ENCODE results near the gene RBM24.

Gene RBM24

DNA sequence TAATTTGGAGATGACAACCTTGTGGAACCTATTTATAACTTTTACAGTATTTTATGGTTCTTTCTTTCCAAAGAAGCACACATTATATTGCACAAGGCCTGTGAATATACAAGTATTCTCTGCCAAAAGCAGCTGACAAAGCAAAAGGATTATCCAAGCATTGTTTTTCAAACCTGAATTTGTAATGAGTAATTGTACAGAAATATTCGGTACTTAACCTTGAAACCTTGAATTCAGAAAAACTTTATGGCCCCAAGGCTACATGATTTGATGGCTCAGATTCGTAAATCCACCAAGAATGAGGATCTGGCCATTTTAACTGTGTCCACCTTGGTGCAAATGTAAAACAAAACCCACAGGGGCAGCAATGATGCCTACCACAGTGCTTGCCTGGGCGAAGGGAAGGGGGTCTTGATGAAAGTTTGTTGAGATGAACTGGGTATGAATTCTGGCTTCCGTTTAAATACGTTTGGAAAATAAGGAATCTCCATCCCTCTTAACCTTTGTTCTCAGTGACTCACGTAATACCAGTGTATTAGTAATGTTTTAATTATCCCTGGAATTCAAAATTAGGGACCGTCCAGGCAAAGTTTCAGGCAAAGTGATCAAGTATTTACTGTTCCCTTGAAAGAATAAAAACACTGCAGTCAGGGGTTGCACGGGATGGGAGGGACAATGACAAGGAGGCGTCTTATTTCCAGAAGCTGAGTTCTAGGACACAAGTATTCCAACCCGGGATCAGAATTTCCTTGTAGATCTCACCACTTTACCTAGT, 2.7 kb upstream of the RBM24 start:
- H3K9me3 Mint-ChIP-seq, result no peaks in the 10 kb centered on the region
- H3K4me3 Mint-ChIP-seq, result no peak overlapping the region
- H3K27me3 Mint-ChIP-seq, result peaks cover 72% of the 10 kb centered on the region
- peaks cover 13% of the 10 kb centered on the region for H3K4me1 Mint-ChIP-seq (ENCODE audit: low read depth)
- DNase-seq, result no peak
- no peaks in the 10 kb centered on the region for H3K36me3 Mint-ChIP-seq (ENCODE audit: low read depth)
- no peak overlapping the region for H3K27ac Mint-ChIP-seq

- peaks cover 72% of the 10 kb centered on the region for H3K27me3 Mint-ChIP-seq
- H3K4me3 Mint-ChIP-seq, result no peak overlapping the region
- no peak for DNase-seq
- no peak overlapping the region for H3K27ac Mint-ChIP-seq
- H3K9me3 Mint-ChIP-seq, result no peaks in the 10 kb centered on the region
- no peaks in the 10 kb centered on the region for H3K36me3 Mint-ChIP-seq (ENCODE audit: low read depth)
- peaks cover 13% of the 10 kb centered on the region for H3K4me1 Mint-ChIP-seq (ENCODE audit: low read depth)
These were observed 1.0 kb upstream of the RBM24 start for GRCh38 chr6:17280138-17280537.

- Mint-ChIP-seq H3K36me3 (ENCODE audit: low read depth) (no peaks in the 10 kb centered on the region), H3K9me3 (no peaks in the 10 kb centered on the region), H3K4me1 (ENCODE audit: low read depth) (peaks cover 13% of the 10 kb centered on the region), H3K27ac (no peak overlapping the region), H3K4me3 (peak overlapping the region; percentile 63), H3K27me3 (peaks cover 76% of the 10 kb centered on the region)
- DNase-seq, result peak; percentile 37
These were observed 540 bp upstream of the RBM24 start for GRCh38 chr6:17280552-17281090.

DNA sequence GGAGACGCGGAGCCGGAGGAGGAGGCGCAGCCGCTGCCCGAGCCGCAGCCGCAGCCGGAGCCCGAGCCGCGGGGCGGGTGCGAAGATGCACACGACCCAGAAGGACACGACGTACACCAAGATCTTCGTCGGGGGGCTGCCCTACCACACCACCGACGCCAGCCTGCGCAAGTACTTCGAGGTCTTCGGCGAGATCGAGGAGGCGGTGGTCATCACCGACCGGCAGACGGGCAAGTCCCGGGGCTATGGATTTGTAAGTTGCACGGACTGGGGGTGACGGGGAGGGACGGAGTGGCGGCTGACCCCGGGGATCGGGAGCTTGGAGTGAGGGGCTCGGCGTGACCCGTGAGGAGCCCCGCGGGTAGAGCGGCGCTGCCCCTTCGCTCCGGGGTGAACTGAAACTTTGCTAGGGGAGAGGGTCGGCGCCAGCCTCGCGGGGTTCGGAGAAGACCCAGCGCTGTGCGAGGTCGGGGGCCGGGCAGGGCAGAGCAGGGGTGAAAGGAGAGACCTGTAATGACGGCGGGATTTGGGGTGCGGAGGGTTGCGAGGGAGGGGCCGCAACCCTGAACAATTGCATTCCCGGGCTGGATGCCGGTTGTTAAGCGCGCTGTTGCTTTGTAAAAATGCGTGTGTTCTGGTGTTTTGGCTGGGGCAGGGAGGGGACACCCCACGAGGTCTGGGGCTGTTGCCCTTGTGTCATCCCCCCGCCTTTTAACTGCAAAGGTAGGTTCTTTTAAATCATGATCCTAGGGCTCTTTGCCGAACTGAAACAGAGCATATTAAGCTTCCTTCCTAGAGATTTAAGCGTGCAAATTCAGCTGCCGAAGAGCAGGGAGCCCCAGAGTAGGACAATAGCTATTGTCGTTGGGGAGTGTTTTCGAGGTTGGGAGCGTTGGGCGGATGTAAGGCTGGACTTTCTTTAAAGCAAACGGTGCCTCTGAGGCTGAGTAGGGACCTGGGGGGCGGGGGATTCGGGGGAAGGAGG, 628 bp downstream of the RBM24 start:
- DNase-seq, result peak; percentile 31
- H3K36me3 Mint-ChIP-seq (ENCODE audit: low read depth), result no peaks in the 10 kb centered on the region
- H3K4me3 Mint-ChIP-seq, result peak overlapping the region; percentile 67
- peak overlapping the region; percentile 18 for H3K27ac Mint-ChIP-seq
- peaks cover 13% of the 10 kb centered on the region for H3K4me1 Mint-ChIP-seq (ENCODE audit: low read depth)
- H3K27me3 Mint-ChIP-seq, result peaks cover 81% of the 10 kb centered on the region
- H3K9me3 Mint-ChIP-seq, result no peaks in the 10 kb centered on the region

GRCh38 chr6:17283074-17283473, 1.9 kb downstream of the RBM24 start:
- H3K4me3 Mint-ChIP-seq, result no peak overlapping the region
- no peak overlapping the region for H3K27ac Mint-ChIP-seq
- no peak for DNase-seq
- H3K36me3 Mint-ChIP-seq (ENCODE audit: low read depth), result no peaks in the 10 kb centered on the region
- peaks cover 13% of the 10 kb centered on the region for H3K4me1 Mint-ChIP-seq (ENCODE audit: low read depth)
- no peaks in the 10 kb centered on the region for H3K9me3 Mint-ChIP-seq
- H3K27me3 Mint-ChIP-seq, result peaks cover 78% of the 10 kb centered on the region

- Mint-ChIP-seq H3K4me3 (no peak overlapping the region), H3K36me3 (ENCODE audit: low read depth) (no peaks in the 10 kb centered on the region), H3K27ac (no peak overlapping the region), H3K27me3 (peaks cover 30% of the 10 kb centered on the region), H3K4me1 (ENCODE audit: low read depth) (no peaks in the 10 kb centered on the region), H3K9me3 (no peaks in the 10 kb centered on the region)
- no peak for DNase-seq
These were observed 8.5 kb downstream of the RBM24 start for GRCh38 chr6:17289630-17290061.

GRCh38 chr6:17291778-17292177, 10.6 kb downstream of the RBM24 start:
- H3K27ac Mint-ChIP-seq, result no peak overlapping the region
- no peaks in the 10 kb centered on the region for H3K4me1 Mint-ChIP-seq (ENCODE audit: low read depth)
- DNase-seq, result no peak
- H3K27me3 Mint-ChIP-seq, result peaks cover 20% of the 10 kb centered on the region
- no peaks in the 10 kb centered on the region for H3K9me3 Mint-ChIP-seq
- H3K36me3 Mint-ChIP-seq (ENCODE audit: low read depth), result no peaks in the 10 kb centered on the region
- no peak overlapping the region for H3K4me3 Mint-ChIP-seq

DNA sequence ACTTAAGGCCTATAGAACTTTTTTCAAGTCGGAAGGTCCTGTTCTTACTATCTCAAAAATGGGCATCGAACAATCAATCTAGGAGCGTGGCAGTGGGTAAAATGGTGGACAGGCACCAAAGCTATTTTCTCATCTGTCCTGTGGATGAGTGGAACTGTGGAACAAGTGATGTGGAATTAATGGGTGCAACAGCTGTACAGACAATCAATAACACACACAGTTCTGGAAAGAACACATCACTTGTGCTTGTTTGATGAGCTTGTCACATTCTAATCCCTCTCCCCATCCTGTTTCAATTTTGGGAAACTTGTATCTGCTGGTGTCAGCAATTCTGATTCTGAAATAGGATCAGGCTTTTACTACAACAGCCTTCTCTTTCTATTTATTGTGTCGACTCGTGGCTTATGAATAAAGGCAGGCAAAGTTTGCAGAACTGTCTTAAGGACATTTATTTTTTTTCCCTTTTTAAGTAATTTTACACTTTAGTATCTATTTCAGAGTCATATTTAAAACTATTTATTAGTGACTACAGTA, 11.5 kb downstream of the RBM24 start:
- Mint-ChIP-seq H3K27me3 (peaks cover 23% of the 10 kb centered on the region), H3K4me3 (no peak overlapping the region), H3K4me1 (ENCODE audit: low read depth) (no peaks in the 10 kb centered on the region), H3K9me3 (no peaks in the 10 kb centered on the region), H3K36me3 (ENCODE audit: low read depth) (no peaks in the 10 kb centered on the region), H3K27ac (no peak overlapping the region)
- no peak for DNase-seq

GRCh38 chr6:17293395-17293794, 12.2 kb downstream of the RBM24 start:
- DNase-seq, result no peak
- Mint-ChIP-seq H3K27ac (no peak overlapping the region), H3K9me3 (no peaks in the 10 kb centered on the region), H3K36me3 (ENCODE audit: low read depth) (no peaks in the 10 kb centered on the region), H3K4me3 (no peak overlapping the region), H3K27me3 (peaks cover 23% of the 10 kb centered on the region), H3K4me1 (ENCODE audit: low read depth) (no peaks in the 10 kb centered on the region)

DNA sequence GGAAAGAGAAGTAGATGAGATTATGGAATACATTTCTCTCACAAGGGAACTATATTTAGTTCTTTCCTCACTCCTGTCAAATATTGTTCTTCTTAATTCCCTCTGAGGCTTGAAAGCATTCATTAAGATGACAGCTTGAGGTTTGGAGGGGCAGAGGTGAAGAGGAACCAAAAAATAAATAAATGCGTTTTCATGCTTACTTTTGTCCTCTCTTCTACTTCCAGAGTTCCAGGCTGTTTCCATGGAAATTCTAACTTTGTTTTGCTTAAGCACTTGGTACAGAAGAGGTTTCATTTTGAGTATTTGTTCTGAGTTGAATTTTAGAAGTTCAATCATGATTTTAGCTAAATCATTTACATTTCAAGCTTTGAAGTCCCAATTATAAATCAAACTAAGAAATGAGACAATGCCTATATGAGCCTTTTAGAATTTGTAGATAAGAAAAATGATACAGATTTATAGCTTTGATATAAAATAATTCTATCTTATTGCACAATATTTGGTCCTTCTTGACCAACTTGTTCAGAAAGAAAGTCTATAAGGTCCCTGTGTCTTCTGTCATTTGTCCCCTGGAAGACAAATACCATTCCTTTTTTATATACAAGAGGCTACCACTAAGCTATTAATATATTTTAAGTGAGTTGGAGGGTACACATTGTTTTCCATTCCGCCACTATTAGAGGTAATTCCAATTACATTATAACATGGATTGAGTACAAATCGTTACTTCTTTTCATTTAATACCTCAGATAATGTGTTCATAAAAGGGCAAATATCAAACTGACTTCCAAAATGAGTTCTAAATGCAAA, 16.3 kb downstream of the RBM24 start:
- Mint-ChIP-seq H3K27ac (no peak overlapping the region), H3K9me3 (no peaks in the 10 kb centered on the region), H3K36me3 (ENCODE audit: low read depth) (no peaks in the 10 kb centered on the region), H3K27me3 (peaks cover 24% of the 10 kb centered on the region), H3K4me3 (no peak overlapping the region), H3K4me1 (ENCODE audit: low read depth) (no peaks in the 10 kb centered on the region)
- no peak for DNase-seq

- Mint-ChIP-seq H3K27me3 (peaks cover 27% of the 10 kb centered on the region), H3K27ac (no peak overlapping the region), H3K4me3 (no peak overlapping the region), H3K36me3 (ENCODE audit: low read depth) (no peaks in the 10 kb centered on the region), H3K9me3 (no peaks in the 10 kb centered on the region), H3K4me1 (ENCODE audit: low read depth) (no peaks in the 10 kb centered on the region)
- DNase-seq, result no peak
These were observed 17.1 kb downstream of the RBM24 start for GRCh38 chr6:17298257-17298656.

DNA sequence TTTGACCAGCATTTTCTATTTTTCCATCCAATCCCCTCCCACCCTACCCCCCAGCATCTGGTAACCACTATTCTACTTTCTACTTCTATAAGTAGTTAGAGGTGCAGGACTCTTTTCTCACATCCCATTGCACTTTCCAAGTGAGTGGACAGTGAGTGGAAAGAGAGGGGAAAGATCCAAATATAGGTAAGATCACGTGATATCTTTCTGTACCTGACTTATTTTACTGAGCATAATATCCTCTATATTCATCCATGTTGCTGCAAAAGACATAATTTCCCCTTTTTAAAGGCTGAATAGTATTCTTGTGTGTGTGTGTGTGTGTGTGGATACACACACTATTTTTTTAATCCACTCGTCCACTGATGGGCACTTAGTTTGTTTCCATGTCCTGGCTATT, 18.1 kb downstream of the RBM24 start:
- Mint-ChIP-seq H3K36me3 (ENCODE audit: low read depth) (no peaks in the 10 kb centered on the region), H3K4me3 (no peak overlapping the region), H3K9me3 (no peaks in the 10 kb centered on the region), H3K27me3 (peaks cover 27% of the 10 kb centered on the region), H3K27ac (no peak overlapping the region), H3K4me1 (ENCODE audit: low read depth) (no peaks in the 10 kb centered on the region)
- no peak for DNase-seq

GRCh38 chr6:17299750-17300149, 18.6 kb downstream of the RBM24 start:
- H3K4me3 Mint-ChIP-seq, result no peak overlapping the region
- peaks cover 27% of the 10 kb centered on the region for H3K27me3 Mint-ChIP-seq
- no peak for DNase-seq
- no peaks in the 10 kb centered on the region for H3K4me1 Mint-ChIP-seq (ENCODE audit: low read depth)
- no peaks in the 10 kb centered on the region for H3K9me3 Mint-ChIP-seq
- no peaks in the 10 kb centered on the region for H3K36me3 Mint-ChIP-seq (ENCODE audit: low read depth)
- no peak overlapping the region for H3K27ac Mint-ChIP-seq

DNA sequence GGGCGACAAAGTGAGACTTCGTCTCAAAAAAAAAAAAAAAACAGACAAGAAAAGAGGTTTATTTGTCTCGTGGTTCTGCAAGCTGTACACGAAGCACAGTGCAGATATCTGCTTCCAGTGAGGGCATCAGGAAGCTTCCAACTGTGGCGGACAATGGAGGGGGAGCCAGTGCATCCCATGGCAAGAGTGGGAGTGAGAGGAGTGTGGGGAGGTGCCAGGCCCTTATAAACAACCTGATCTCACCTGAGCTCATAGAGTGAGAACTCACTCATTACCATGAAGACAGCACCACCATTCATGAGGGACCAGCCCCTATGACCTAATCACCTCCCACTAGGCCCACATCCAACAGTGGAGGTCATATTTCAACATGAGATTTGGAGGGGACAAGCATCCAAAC, 19.5 kb downstream of the RBM24 start:
- no peak overlapping the region for H3K4me3 Mint-ChIP-seq
- no peak overlapping the region for H3K27ac Mint-ChIP-seq
- no peaks in the 10 kb centered on the region for H3K9me3 Mint-ChIP-seq
- H3K4me1 Mint-ChIP-seq (ENCODE audit: low read depth), result no peaks in the 10 kb centered on the region
- H3K36me3 Mint-ChIP-seq (ENCODE audit: low read depth), result no peaks in the 10 kb centered on the region
- peaks cover 23% of the 10 kb centered on the region for H3K27me3 Mint-ChIP-seq
- no peak for DNase-seq

Measured in activated T-cell treated with anti-CD3 and anti-CD28 coated beads, Interleukin-2, amount 50 U/mL, for 24 hours (primary cell).